Measurements from ENCODE around the gene OR7A17. TPM values are rescaled to one million over a fixed set of nuclear protein-coding genes. Genes with fewer than 3 reads are reported as not detected.

Gene OR7A17
- total RNA-seq, 1 donor: not detected

- TF ChIP-seq, protein P1, sequence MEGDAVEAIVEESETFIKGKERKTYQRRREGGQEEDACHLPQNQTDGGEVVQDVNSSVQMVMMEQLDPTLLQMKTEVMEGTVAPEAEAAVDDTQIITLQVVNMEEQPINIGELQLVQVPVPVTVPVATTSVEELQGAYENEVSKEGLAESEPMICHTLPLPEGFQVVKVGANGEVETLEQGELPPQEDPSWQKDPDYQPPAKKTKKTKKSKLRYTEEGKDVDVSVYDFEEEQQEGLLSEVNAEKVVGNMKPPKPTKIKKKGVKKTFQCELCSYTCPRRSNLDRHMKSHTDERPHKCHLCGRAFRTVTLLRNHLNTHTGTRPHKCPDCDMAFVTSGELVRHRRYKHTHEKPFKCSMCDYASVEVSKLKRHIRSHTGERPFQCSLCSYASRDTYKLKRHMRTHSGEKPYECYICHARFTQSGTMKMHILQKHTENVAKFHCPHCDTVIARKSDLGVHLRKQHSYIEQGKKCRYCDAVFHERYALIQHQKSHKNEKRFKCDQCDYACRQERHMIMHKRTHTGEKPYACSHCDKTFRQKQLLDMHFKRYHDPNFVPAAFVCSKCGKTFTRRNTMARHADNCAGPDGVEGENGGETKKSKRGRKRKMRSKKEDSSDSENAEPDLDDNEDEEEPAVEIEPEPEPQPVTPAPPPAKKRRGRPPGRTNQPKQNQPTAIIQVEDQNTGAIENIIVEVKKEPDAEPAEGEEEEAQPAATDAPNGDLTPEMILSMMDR (IDR thresholded peaks at IDR 0.05; ENCODE audit: insufficient read depth, low read depth, low read length): no peak
- H3K4me3 ChIP-seq (ENCODE audit: low read depth, low read length): no peak overlapping the region
- peak; percentile 1 for DNase-seq (ENCODE audit: low read depth)
These were observed 42.8 kb downstream of the OR7A17 start for GRCh38 chr19:14843169-14843568.

- H3K4me3 ChIP-seq (ENCODE audit: low read depth, low read length): no peak overlapping the region
- DNase-seq (ENCODE audit: low read depth): peak; percentile 23
- TF ChIP-seq, protein P1 (IDR thresholded peaks at IDR 0.05; ENCODE audit: insufficient read depth, low read depth, low read length): no peak
These were observed 45.7 kb downstream of the OR7A17 start for GRCh38 chr19:14840206-14840605.

DNA sequence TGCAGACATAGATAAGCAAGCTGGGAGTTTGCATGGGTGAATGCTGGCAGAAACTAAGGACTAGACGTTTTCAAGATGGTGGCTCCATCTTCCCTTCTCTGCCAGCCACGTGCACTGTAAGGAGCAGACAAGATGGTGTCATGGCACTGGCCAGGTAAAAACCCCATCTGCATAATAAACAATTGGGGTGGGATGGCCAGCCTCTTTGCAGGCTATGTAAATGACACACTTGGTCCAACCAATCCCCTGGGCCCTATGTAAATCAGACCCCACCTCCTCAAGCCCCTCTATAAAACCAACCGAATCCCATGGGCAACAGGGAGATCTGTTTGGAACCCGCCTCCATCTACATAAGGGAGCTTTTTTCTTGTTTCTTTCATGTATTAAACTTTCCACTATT, 48.5 kb downstream of the OR7A17 start:
- no peak for DNase-seq (ENCODE audit: low read depth)
- H3K4me3 ChIP-seq (ENCODE audit: low read depth, low read length): no peak overlapping the region
- TF ChIP-seq, protein P1 (IDR thresholded peaks at IDR 0.05; ENCODE audit: insufficient read depth, low read depth, low read length): no peak

GRCh38 chr19:14835011-14835410, 50.9 kb downstream of the OR7A17 start, which contains the start of the genes OR7A5 and OR7C1:
OR7A5 (minus strand) TSS chr19:14835185; CDS start chr19:14828241, 6,944 bp downstream.
OR7C1 (minus strand) TSS chr19:14835185; CDS start chr19:14800136, 35,049 bp downstream.
- no peak within 1 kb of the TSS for H3K4me3 ChIP-seq (ENCODE audit: low read depth, low read length)
- DNase-seq (ENCODE audit: low read depth): peak; percentile 23
- TF ChIP-seq, protein P1 (IDR thresholded peaks at IDR 0.05; ENCODE audit: insufficient read depth, low read depth, low read length): no peak

DNA sequence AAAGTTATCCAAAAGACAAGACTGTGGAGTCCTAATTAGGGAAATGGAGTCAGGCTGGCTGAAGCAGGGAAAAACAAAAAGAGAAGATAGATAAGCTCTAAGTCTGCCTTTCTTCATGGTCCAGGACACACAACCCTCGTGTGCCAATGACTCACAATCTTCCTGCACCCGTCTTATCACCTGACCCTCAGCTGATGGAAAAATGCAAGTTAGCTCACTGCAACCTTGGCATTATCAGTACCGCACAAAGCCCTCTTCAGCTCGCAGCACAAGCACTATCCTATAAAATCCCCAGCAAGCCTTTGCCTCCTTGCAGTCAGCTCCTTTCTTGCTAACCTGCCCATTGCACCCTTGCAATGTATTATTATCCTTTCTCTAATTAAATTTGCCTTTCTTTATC, 55.2 kb downstream of the OR7A17 start:
- no peak for DNase-seq (ENCODE audit: low read depth)
- H3K4me3 ChIP-seq (ENCODE audit: low read depth, low read length): no peak overlapping the region
- TF ChIP-seq, protein P1 (IDR thresholded peaks at IDR 0.05; ENCODE audit: insufficient read depth, low read depth, low read length): no peak

Small RNAs within 50 kb of the gene (small RNA-seq; reads per million reads assigned to genes)
- not detected for gene OR7A18P

Other genes starting within 250 kb of the OR7A17 start
- gene ADGRE3, start 211.3 kb downstream of the OR7A17 start, total RNA-seq: not detected in 2 replicates
- 13.9 and 18.6 TPM in 2 replicates for gene ZNF333, start 196.1 kb downstream of the OR7A17 start, total RNA-seq
- gene ADGRE2, start 107.6 kb downstream of the OR7A17 start, total RNA-seq: 0.43 and 0.97 TPM in 2 replicates
- not detected in 2 replicates for gene OR7A5, start 50.9 kb downstream of the OR7A17 start, total RNA-seq
- gene OR7C1, start 50.9 kb downstream of the OR7A17 start, total RNA-seq: under 0.01 TPM in 1 of 2 replicates, not detected in the other
- gene OR7A10, start 37.2 kb downstream of the OR7A17 start, total RNA-seq: not detected in 2 replicates
- not detected in 2 replicates for gene OR7C2, start 55.4 kb upstream of the OR7A17 start, total RNA-seq
- gene SLC1A6, start 93.7 kb upstream of the OR7A17 start, total RNA-seq: not detected in 2 replicates
- gene CASP14, start 163.3 kb upstream of the OR7A17 start, total RNA-seq: not detected in 2 replicates
- not detected in 2 replicates for gene OR1I1, start 196.1 kb upstream of the OR7A17 start, total RNA-seq
- gene SYDE1, start 221.3 kb upstream of the OR7A17 start, total RNA-seq: 51.0 and 61.2 TPM in 2 replicates